Central memory CD8-positive, alpha-beta T cell (primary cell): ENCODE data around the gene FGFRL1.

ENCODE experiments used
- ATAC-seq: fragments of 150-1000 bp; cut with Tn5 transposase; replicated peaks from 2 replicates; pipeline ENCODE4 v1.10.0; 2022; ENCODE audit warnings: mild to moderate bottlenecking, moderate FRiP score, moderate number of reproducible peaks; ENCODE audit not compliant: poor library complexity, severe bottlenecking; ENCODE audit errors: extremely low read depth
- DNase-seq, 2 donors: peaks; one replicate each; pipeline ENCODE4 v3.0.0; 2021; ENCODE audit warnings: low spot score in 2 of 2
- H3K27ac Mint-ChIP-seq: one replicate; pipeline ENCODE4 v1.8.0; 2022; ENCODE audit warnings: low read depth, mild to moderate bottlenecking, moderate library complexity, mixed read lengths
- H3K27me3 Mint-ChIP-seq: one replicate; pipeline ENCODE4 v1.8.0; 2022; ENCODE audit warnings: mixed read lengths
- H3K36me3 Mint-ChIP-seq: one replicate; pipeline ENCODE4 v1.8.0; 2022; ENCODE audit warnings: mild to moderate bottlenecking, moderate library complexity, mixed read lengths; ENCODE audit not compliant: insufficient read depth
- H3K4me1 Mint-ChIP-seq: one replicate; pipeline ENCODE4 v1.8.0; 2022; ENCODE audit warnings: mixed read lengths
- H3K4me3 Mint-ChIP-seq: one replicate; pipeline ENCODE4 v1.8.0; 2022; ENCODE audit warnings: mild to moderate bottlenecking, moderate library complexity, mixed read lengths
- H3K9me3 Mint-ChIP-seq: one replicate; pipeline ENCODE4 v1.8.0; 2022; ENCODE audit warnings: mixed read lengths

The FGFRL1 gene

GRCh38 chr4:1012034-1012739, 761 bp downstream of the FGFRL1 start:
- H3K27me3 Mint-ChIP-seq = peaks cover 21% of the 10 kb centered on the region
- peak overlapping the region; percentile 66 for H3K4me3 Mint-ChIP-seq
- H3K36me3 Mint-ChIP-seq = peaks cover 9% of the 10 kb centered on the region
- H3K27ac Mint-ChIP-seq = no peak overlapping the region
- peaks cover 16% of the 10 kb centered on the region for H3K4me1 Mint-ChIP-seq
- H3K9me3 Mint-ChIP-seq = no peaks in the 10 kb centered on the region
- DNase-seq (no peak), ATAC-seq (no peak)

- H3K4me3 Mint-ChIP-seq = peak overlapping the region; percentile 66
- no peak overlapping the region for H3K27ac Mint-ChIP-seq
- no peaks in the 10 kb centered on the region for H3K9me3 Mint-ChIP-seq
- H3K27me3 Mint-ChIP-seq = peaks cover 8% of the 10 kb centered on the region
- peaks cover 16% of the 10 kb centered on the region for H3K4me1 Mint-ChIP-seq
- ATAC-seq (no peak), DNase-seq (no peak)
- peaks cover 9% of the 10 kb centered on the region for H3K36me3 Mint-ChIP-seq
These were observed 2.0 kb downstream of the FGFRL1 start for GRCh38 chr4:1013225-1014073.

- peaks cover 7% of the 10 kb centered on the region for H3K4me1 Mint-ChIP-seq
These were observed 3.1 kb downstream of the FGFRL1 start for GRCh38 chr4:1014291-1015167.

GRCh38 chr4:1015179-1015578, 3.8 kb downstream of the FGFRL1 start:
- H3K36me3 Mint-ChIP-seq = peaks cover 7% of the 10 kb centered on the region
- no peak overlapping the region for H3K4me3 Mint-ChIP-seq
- no peak for ATAC-seq
- no peak for DNase-seq
- peaks cover 6% of the 10 kb centered on the region for H3K4me1 Mint-ChIP-seq
- H3K9me3 Mint-ChIP-seq = no peaks in the 10 kb centered on the region
- H3K27me3 Mint-ChIP-seq = no peaks in the 10 kb centered on the region
- no peak overlapping the region for H3K27ac Mint-ChIP-seq

More at GRCh38 chr4:1014291-1015167, 3.1 kb downstream of the FGFRL1 start:
- DNase-seq = no peak
- no peak overlapping the region for H3K4me3 Mint-ChIP-seq
- ATAC-seq = no peak
- no peaks in the 10 kb centered on the region for H3K9me3 Mint-ChIP-seq
- no peak overlapping the region for H3K27ac Mint-ChIP-seq
- no peaks in the 10 kb centered on the region for H3K27me3 Mint-ChIP-seq
- peaks cover 7% of the 10 kb centered on the region for H3K36me3 Mint-ChIP-seq

DNA sequence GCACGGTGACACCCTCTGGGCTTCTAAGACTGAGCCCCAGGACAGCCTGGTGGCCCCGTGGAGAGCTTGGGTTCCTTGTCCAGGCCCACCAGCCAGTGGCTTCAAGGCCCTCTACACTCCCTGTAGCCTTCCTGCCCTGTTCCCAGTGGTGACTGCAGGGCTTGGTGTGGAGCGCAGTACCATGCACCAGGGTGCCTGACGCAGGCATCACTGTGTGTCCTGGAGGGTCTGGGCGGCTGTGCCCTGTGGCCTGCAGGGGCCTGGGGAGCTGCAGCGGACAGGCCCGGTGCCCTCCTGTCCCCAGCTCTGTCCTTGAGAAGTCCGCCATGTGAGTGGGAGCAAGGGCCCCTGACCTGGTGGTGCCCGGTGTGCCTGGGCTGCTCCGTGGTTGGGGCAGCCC, 4.3 kb downstream of the FGFRL1 start:
- H3K27ac Mint-ChIP-seq = no peak overlapping the region
- ATAC-seq (no peak), DNase-seq (no peak)
- peaks cover under 1% of the 10 kb centered on the region for H3K4me1 Mint-ChIP-seq
- no peaks in the 10 kb centered on the region for H3K27me3 Mint-ChIP-seq
- H3K36me3 Mint-ChIP-seq = peaks cover 2% of the 10 kb centered on the region
- no peaks in the 10 kb centered on the region for H3K9me3 Mint-ChIP-seq
- H3K4me3 Mint-ChIP-seq = no peak overlapping the region

- H3K4me3 Mint-ChIP-seq = no peak overlapping the region
- H3K27ac Mint-ChIP-seq = no peak overlapping the region
- peaks cover 1% of the 10 kb centered on the region for H3K36me3 Mint-ChIP-seq
- DNase-seq = no peak
- no peak for ATAC-seq
- no peaks in the 10 kb centered on the region for H3K27me3 Mint-ChIP-seq
- H3K9me3 Mint-ChIP-seq = no peaks in the 10 kb centered on the region
- H3K4me1 Mint-ChIP-seq = no peaks in the 10 kb centered on the region
These were observed 5.8 kb downstream of the FGFRL1 start for GRCh38 chr4:1017211-1017610.

GRCh38 chr4:1017706-1018105, 6.3 kb downstream of the FGFRL1 start:
- no peak overlapping the region for H3K27ac Mint-ChIP-seq
- DNase-seq (no peak), ATAC-seq (no peak)
- no peak overlapping the region for H3K4me3 Mint-ChIP-seq
- no peaks in the 10 kb centered on the region for H3K4me1 Mint-ChIP-seq
- no peaks in the 10 kb centered on the region for H3K9me3 Mint-ChIP-seq
- H3K27me3 Mint-ChIP-seq = no peaks in the 10 kb centered on the region
- no peaks in the 10 kb centered on the region for H3K36me3 Mint-ChIP-seq

GRCh38 chr4:1018147-1019020, 7.0 kb downstream of the FGFRL1 start:
- Mint-ChIP-seq H3K4me3 (no peak overlapping the region), H3K9me3 (no peaks in the 10 kb centered on the region), H3K36me3 (no peaks in the 10 kb centered on the region), H3K27me3 (no peaks in the 10 kb centered on the region), H3K27ac (no peak overlapping the region), H3K4me1 (no peaks in the 10 kb centered on the region)
- ATAC-seq = no peak
- DNase-seq = no peak

- Mint-ChIP-seq H3K9me3 (no peaks in the 10 kb centered on the region), H3K27ac (no peak overlapping the region), H3K4me3 (no peak overlapping the region), H3K4me1 (no peaks in the 10 kb centered on the region), H3K27me3 (no peaks in the 10 kb centered on the region), H3K36me3 (peaks cover 1% of the 10 kb centered on the region)
- no peak for DNase-seq
- ATAC-seq = no peak
These were observed 7.9 kb downstream of the FGFRL1 start for GRCh38 chr4:1019320-1019719.

DNA sequence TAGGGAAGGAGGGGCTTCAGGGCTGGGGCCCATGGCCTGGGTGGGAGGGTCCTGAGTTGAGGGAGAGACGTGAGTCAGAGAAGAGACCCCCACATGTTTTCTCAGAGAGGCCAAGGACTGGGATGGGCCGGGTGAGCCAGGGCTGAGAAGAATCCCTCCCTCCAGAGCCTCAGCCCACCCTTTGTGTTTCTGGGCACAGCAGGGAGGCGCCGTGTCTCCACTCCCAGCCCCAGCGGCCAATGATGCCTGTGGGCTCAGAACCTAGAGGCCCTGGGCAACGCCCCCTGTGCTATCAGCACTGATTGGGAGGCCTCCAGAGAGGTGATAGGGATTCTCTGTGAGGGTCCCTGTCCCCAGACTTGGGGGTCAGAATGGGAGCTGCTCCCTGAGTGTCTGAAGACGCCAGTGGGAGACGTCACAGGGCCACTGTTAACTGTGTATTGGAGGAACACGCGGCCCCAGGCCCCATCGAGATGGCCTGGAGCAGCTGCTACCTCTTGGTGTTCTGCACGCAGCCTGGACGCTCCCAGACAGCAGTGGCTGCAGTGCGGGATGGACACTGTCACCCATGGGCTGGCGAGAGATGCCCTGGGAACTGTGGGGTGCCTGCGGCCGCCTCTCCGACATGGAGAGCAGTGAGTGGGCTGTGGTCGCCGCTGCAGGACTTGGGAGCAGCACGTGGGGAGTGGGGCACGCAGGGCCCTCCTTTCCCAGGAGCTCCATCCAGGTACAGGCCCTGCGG, 8.5 kb downstream of the FGFRL1 start:
- no peaks in the 10 kb centered on the region for H3K4me1 Mint-ChIP-seq
- no peak overlapping the region for H3K27ac Mint-ChIP-seq
- no peaks in the 10 kb centered on the region for H3K27me3 Mint-ChIP-seq
- ATAC-seq = no peak
- H3K4me3 Mint-ChIP-seq = no peak overlapping the region
- no peaks in the 10 kb centered on the region for H3K9me3 Mint-ChIP-seq
- H3K36me3 Mint-ChIP-seq = peaks cover 2% of the 10 kb centered on the region
- no peak for DNase-seq

- ATAC-seq (no peak), DNase-seq (no peak)
- no peaks in the 10 kb centered on the region for H3K9me3 Mint-ChIP-seq
- no peak overlapping the region for H3K27ac Mint-ChIP-seq
- no peaks in the 10 kb centered on the region for H3K4me1 Mint-ChIP-seq
- no peaks in the 10 kb centered on the region for H3K27me3 Mint-ChIP-seq
- H3K4me3 Mint-ChIP-seq = no peak overlapping the region
- H3K36me3 Mint-ChIP-seq = peaks cover 5% of the 10 kb centered on the region
These were observed 10.1 kb downstream of the FGFRL1 start for GRCh38 chr4:1021386-1022050.
